Measurements from ENCODE around the gene IGF1R. TPM values are rescaled to one million over a fixed set of nuclear protein-coding genes. Genes with fewer than 3 reads are reported as not detected.

Gene IGF1R
- total and polyA plus RNA-seq, 2 of the 13 experiments (the other 11 are each of a cell fraction or from before 2014, with no cell fraction given): 15.9 to 18.4 TPM

GRCh38 chr15:98699591-98700424, 51.5 kb downstream of the IGF1R start:
- H3K4me3 ChIP-seq (replicated peaks in 1 of 3; ENCODE audit: insufficient read depth in 1 of 3, low read depth in 2 of 3, low read length in 3 of 3): no peak overlapping the region
- ChIA-PET POLR2A (no interaction called here), CTCF (ENCODE audit: low intra/inter-chr PET ratio, low total read pairs) (no interaction called here)
- ATAC-seq (no peak), DNase-seq (ENCODE audit: low spot score) (no peak), FAIRE-seq (no peak)
- no peaks in the 10 kb centered on the region for H3K36me3 ChIP-seq (replicated peaks in 1 of 2; ENCODE audit: control insufficient read depth in 1 of 2, insufficient read depth in 2 of 2, low read length in 2 of 2)
- BruUV-seq (replicated peaks): no TSS peak
- peaks cover 64% of the 10 kb centered on the region for H3K4me1 ChIP-seq (ENCODE audit: insufficient read depth, low read length)
- in situ Hi-C loops (cut with HindIII; ENCODE audit: extremely low pct_ligation_motif_present, low pct_unique_long_range_greater_than_20kb) (no loop called here), intact Hi-C loops (cut with micrococcal nuclease; ENCODE audit: unreplicated experiment) (no loop called here)
- peaks cover 69% of the 10 kb centered on the region for H4K20me1 ChIP-seq (ENCODE audit: insufficient read depth, low read length)
- no peak overlapping the region for H3K27ac ChIP-seq (ENCODE audit: extremely low read length, insufficient read depth, low read length)
- H3K4me2 ChIP-seq (ENCODE audit: low read depth, low read length): no peak overlapping the region
- no peaks in the 10 kb centered on the region for H3K27me3 ChIP-seq (ENCODE audit: control insufficient read depth in 1 of 2, insufficient read depth in 2 of 2, low read length in 2 of 2)
- no peak overlapping the region for H2AFZ ChIP-seq (ENCODE audit: low read length)
- no peaks in the 10 kb centered on the region for H3K9me3 ChIP-seq (ENCODE audit: low read length)
- TF ChIP-seq STAG1 (CRISPR knock-in tag; IDR thresholded peaks at IDR 0.05) (no peak), ZNF577 (CRISPR knock-in tag; IDR thresholded peaks at IDR 0.05; ENCODE audit: borderline replicate concordance, low read depth) (no peak), PAX8 (CRISPR knock-in tag; IDR thresholded peaks at IDR 0.05; ENCODE audit: borderline replicate concordance) (no peak), RAD51 (IDR thresholded peaks at IDR 0.05; ENCODE audit: borderline replicate concordance) (no peak)
- H3K9ac ChIP-seq (ENCODE audit: insufficient read depth, low read depth, low read length): no peak overlapping the region
- WGBS (ENCODE audit: low lambda C conversion rate): 86% methylated on average over 11 of the region's 11 CpGs
- peaks cover 93% of the 10 kb centered on the region for H3K79me2 ChIP-seq (ENCODE audit: insufficient read depth, low read length)

- ATAC-seq (no peak), FAIRE-seq (no peak), DNase-seq (ENCODE audit: low spot score) (no peak)
- CTCF ChIA-PET (ENCODE audit: low intra/inter-chr PET ratio, low total read pairs): no interaction called here
- peaks cover 69% of the 10 kb centered on the region for H4K20me1 ChIP-seq (ENCODE audit: insufficient read depth, low read length)
- H3K9ac ChIP-seq (ENCODE audit: insufficient read depth, low read depth, low read length): no peak overlapping the region
- no peak overlapping the region for H3K4me3 ChIP-seq (replicated peaks in 1 of 3; ENCODE audit: insufficient read depth in 1 of 3, low read depth in 2 of 3, low read length in 3 of 3)
- WGBS (ENCODE audit: low lambda C conversion rate): 92% methylated on average over 5 of the region's 6 CpGs
- in situ Hi-C loops (cut with HindIII; ENCODE audit: extremely low pct_ligation_motif_present, low pct_unique_long_range_greater_than_20kb) (no loop called here), intact Hi-C loops (cut with micrococcal nuclease; ENCODE audit: unreplicated experiment) (no loop called here)
- POLR2A ChIA-PET: no interaction called here
- H3K4me2 ChIP-seq (ENCODE audit: low read depth, low read length): no peak overlapping the region
- H3K79me2 ChIP-seq (ENCODE audit: insufficient read depth, low read length): peaks cover 93% of the 10 kb centered on the region
- H3K9me3 ChIP-seq (ENCODE audit: low read length): no peaks in the 10 kb centered on the region
- BruUV-seq (replicated peaks): no TSS peak
- no peaks in the 10 kb centered on the region for H3K36me3 ChIP-seq (replicated peaks in 1 of 2; ENCODE audit: control insufficient read depth in 1 of 2, insufficient read depth in 2 of 2, low read length in 2 of 2)
- no peak overlapping the region for H3K27ac ChIP-seq (ENCODE audit: extremely low read length, insufficient read depth, low read length)
- no peaks in the 10 kb centered on the region for H3K27me3 ChIP-seq (ENCODE audit: control insufficient read depth in 1 of 2, insufficient read depth in 2 of 2, low read length in 2 of 2)
- H3K4me1 ChIP-seq (ENCODE audit: insufficient read depth, low read length): peaks cover 59% of the 10 kb centered on the region
- no peak overlapping the region for H2AFZ ChIP-seq (ENCODE audit: low read length)
- TF ChIP-seq HMGA1 (CRISPR knock-in tag; conservative IDR thresholded peaks at IDR 0.05): no peak
- no peak for TF ChIP-seq ZNF407 (CRISPR knock-in tag; IDR thresholded peaks at IDR 0.05; ENCODE audit: not compliant biosample characterization)
- TF ChIP-seq ZNF782 (CRISPR knock-in tag; IDR thresholded peaks at IDR 0.05; ENCODE audit: borderline replicate concordance): no peak
- TF ChIP-seq RFX3 (CRISPR knock-in tag; IDR thresholded peaks at IDR 0.05): no peak
- TF ChIP-seq KDM6A (CRISPR knock-in tag; IDR thresholded peaks at IDR 0.05; ENCODE audit: low read depth): no peak
- no peak for TF ChIP-seq ZNF367 (CRISPR knock-in tag; IDR thresholded peaks at IDR 0.05; ENCODE audit: borderline replicate concordance)
These were observed 52.2 kb downstream of the IGF1R start for GRCh38 chr15:98700519-98700918.
